ENCODE data around the gene CCNDBP1.
"Not testable (repeated sequence)": the region's sequence is repeated elsewhere in the genome, so short reads cannot be mapped to it uniquely, and the experiment has no call there.

CCNDBP1 gene, protein sequence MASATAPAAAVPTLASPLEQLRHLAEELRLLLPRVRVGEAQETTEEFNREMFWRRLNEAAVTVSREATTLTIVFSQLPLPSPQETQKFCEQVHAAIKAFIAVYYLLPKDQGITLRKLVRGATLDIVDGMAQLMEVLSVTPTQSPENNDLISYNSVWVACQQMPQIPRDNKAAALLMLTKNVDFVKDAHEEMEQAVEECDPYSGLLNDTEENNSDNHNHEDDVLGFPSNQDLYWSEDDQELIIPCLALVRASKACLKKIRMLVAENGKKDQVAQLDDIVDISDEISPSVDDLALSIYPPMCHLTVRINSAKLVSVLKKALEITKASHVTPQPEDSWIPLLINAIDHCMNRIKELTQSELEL

DNA sequence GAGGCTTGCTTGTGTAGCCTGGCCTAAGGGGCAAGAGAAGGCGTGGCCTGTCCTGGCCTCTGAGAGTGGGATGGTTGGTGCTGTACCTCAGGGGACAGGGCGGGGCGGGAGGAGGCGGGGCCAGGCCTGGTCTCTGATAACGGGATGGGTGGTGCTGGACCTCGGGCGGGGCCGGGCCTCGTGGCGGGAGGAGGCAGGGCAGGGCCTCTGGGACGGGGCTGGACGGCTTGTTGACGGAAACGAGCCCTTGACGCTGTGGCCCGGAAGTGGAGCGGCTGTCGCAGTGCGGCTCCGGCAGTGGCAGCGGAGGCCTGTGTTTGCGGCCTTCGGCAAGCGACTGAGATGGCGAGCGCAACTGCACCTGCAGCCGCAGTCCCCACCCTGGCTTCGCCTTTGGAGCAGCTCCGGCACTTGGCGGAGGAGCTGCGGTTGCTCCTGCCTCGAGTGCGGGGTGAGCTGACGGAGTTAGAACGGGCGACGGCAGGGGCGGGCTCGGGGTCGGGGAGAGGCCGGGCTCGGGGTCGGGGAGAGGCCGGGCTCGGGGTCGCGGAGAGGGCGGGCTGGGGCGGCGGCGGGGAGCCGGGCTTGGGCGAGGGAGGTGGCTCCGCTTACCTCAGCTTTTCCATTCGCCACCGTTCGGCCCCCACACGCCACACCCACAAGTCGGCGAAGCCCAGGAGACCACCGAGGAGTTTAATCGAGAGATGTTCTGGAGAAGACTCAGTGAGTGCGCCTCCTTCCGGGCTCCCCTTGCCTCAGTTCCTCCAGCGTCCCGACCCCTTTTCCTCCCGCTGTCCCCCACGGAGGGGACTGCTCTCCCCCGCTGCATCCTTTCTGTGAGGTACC lies at the start of gene CCNDBP1:
CCNDBP1 (plus strand) TSS at position 247 of the 846 bp plus-strand sequence; CDS start at position 343, 96 bp downstream.
- DNase-seq, result peak; percentile 79

DNA sequence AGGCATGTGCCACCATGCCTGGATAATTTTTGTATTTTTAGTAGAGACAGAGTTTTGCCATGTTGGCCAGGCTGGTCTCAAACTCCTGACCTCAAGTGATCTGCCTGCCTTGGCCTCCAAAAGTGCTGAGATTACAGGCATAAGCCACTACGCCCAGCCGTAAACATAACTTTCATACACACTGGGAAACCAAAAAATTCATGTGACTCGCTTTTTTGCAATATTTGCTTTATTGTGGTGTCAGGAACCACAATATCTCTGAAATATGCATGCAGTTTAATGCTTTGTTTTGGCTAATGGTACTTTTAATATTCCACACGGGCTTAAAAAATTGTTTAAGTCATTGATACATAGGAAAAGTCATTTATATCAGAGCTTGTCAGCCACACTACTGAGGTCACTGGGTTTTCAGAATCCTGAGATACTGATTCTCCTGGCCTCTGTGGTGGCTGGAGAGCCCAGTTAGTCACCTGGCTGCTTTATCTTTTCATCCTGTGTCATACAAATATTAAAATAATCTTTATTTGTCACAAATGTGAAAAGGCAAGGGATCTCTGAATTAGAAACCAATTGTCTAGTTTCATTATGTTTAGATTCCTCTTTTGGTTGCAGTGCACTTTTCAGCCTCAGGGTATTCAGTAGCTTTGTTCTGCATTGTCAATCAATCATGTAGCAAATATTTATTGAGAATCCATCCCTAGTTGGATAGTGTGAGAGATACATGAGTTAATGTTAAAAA lies 41.8 kb upstream of the CCNDBP1 start:
- no peak for DNase-seq

DNA sequence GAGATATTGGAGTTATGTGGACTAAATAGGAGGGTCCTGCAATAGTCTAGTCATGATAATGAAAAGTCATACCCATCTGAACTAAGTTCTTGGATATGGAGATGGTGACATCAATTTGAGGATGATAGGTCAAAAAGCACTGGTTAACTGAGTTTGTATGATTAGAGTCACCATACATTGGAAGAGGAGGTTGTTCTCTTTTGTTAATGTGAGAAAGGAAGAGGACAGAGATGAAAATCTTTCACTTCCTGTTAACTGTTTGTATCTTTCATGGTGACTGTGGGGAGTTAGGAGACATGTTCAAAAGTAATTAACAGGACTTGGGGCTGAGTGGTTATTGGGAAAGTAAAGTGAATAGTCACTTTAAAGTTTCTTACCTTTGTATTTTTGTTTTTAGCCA lies 40.7 kb upstream of the CCNDBP1 start:
- DNase-seq, result no peak

DNA sequence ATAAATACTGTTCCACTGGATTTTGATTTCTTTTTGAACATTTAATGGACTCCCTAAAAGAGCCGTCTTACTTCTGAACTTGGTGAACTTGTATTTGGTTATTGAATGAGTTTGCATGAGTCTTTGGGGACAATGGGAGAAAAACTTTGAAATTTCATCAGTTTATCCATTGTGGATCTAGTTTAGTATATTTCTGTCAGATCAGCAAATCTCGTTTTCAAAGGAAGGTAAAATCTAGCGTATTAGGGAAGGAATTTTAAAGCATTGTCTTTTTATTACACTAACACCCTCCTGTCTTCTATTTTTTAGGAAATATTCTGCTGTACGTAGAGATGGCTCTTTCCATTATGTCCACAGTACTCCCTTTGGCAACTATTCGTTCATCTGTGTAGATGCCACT lies 39.0 kb upstream of the CCNDBP1 start:
- no peak for DNase-seq

DNA sequence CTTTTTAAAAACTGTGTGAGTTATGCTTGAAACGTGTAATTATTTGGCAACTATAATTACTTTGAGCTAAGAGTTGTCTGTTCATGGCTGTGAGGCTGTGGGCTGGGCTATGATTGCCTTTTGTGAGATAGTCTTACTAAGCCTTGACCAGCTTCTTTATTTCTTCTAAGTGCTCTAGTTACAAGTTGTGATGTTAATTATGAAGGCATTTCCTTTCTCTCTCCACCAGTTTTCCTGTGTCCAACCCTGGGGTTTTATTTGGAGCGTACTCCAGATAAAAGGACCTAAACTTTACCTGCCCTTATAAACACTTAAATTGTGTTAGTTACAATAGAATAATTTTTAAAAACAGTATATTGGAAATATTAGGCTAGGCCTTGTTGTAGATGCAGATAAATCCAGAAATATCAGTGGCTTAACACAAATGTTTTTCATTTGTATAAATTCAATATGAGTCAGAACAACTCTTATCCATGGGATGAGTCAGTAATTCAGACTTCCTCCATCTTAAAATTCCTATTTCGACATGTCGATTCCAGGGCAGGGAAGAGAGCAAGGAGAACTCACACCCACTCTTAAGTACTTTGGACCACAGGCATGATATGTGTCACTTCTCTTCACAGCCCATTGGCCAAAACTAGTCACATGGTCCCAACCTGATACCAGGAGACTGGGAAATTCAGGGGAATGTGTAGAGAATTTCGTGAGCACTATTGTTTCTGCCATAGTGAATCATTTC lies 34.8 kb upstream of the CCNDBP1 start:
- DNase-seq, result no peak

DNA sequence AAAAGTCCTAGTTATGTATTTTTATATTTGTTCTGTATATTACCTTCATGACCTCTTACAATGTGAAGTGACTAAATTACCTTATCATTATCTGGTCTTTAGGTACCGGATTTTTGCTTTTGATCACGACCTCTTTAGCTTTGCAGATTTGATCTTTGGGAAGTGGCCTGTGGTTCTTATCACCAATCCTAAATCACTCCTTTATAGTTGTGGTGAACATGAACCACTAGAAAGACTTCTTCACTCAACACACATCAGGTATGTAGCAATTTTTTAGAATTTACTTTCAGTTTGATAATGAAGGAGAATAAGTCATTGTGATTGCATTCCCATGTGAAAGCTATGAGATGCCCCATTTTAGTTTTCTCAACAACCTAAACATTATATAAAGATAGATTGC lies 33.5 kb upstream of the CCNDBP1 start:
- DNase-seq, result no peak

DNA sequence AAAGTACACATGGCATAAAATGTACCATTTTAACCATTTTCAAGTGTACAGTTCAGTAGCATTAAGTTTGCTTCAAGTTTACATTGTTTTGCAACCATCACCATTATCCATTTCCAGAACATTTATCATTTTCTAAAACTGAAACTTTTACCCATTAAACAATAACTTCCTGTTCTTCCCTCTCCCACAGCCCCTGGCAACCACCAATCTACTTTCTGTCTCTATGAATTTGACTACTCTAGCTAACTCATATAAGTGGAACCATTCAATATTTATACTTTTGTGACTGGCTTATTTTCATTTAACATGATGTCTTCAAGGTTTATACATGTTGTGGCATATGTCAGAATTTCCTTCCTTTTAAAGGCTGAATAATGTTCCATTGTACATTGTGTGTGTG lies 31.9 kb upstream of the CCNDBP1 start:
- no peak for DNase-seq

DNA sequence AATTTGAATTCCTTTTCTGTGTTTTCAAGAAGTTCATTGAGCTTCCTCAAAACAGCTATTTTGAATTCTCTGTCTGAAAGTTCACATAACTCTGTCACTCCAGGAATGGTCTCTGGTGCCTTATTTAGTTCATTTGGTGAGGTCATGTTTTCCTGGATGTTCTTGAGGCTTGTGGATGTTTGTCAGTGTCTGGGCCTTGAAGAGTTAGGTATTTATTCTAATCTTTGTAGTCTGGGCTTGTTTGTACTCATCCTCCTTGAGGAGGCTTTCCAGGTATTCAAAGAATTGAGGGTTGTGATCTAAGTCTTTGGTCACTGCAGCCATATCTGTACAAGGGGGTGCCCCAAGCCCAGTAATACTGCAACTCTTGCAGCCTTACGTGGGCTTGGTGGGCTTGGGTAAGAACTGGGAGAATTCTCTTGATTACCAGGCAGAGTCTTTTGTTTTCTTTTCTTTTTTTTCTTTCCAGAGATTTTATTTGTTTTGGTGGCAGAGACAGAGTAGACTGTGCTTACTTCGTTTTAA lies 19.3 kb upstream of the CCNDBP1 start:
- no peak for DNase-seq

DNA sequence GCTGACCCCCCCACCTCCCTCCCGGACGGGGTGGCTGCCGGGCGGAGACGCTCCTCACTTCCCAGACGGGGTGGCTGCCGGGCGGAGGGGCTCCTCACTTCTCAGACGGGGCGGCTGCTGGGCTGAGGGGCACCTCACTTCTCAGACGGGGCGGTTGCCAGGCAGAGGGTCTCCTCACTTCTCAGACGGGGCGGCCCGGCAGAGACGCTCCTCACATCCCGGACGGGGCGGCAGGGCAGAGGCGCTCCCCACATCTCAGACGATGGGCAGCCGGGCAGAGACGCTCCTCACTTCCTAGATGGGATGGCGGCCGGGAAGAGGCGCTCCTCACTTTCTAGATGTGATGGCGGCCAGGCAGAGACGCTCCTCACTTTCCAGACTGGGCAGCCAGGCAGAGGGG lies 17.9 kb upstream of the CCNDBP1 start:
- not testable (repeated sequence) for DNase-seq

DNA sequence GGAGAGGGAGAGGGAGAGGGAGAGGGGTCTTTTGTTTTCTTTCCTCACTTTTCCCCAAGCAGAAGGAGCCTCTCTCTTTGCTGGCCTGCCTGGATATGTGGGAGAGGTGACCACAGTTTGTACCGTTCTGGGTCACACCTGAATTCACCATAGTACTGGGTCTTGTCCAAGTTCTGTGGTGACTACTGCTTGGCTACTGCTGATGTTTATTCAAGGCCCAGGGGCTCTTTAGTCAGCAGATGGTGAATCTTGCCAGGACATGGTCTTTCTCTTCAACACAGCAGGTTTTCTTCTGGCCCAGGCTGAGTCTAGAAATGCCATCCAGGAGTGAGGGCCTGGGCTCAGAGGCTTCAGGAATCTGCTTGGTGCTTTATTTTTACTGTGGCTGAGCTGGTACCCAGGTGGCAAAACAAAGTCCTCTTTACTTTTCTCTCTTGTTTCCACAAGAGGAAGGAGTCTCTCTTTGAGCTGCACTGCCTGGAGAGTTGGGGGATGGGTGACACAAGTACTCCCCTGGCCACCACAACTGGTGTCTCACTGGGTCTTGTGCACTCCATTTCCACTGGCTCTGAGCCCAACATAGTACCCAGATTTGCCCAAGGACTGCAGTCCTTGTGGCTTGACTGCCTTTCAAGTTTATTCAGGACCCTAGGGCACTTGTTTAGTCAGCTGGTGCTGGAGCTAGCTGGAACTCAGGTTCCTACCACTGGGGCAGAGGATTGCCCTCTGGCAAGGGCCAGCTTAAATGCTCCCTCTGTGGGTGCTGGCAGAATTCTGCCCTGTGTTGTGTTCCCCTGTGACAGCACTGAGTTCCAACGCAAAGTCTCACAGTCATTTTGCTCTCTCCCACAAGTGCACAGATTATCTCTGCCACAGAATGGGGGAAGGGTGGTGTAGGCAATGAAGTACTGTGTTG lies 16.8 kb upstream of the CCNDBP1 start:
- DNase-seq, result no peak

DNA sequence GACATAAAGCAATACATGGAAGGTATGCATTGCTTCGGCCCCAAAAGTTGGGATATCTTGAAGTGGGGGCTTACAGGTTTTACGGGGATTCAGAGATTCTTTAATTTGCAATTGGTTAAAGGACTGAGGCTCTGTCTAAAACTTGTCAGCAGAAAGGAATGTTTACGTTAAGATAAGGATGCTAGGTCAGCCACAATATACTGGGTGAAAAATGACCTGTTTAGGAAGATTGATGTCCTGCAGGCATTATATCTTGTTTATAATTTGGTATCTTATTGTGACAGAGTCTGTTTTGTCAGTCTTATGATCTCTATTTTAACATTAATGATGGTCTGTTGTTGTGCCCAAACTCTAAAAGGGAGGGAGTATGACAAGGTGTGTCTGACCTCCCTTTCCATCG lies 15.3 kb upstream of the CCNDBP1 start:
- DNase-seq, result no peak

DNA sequence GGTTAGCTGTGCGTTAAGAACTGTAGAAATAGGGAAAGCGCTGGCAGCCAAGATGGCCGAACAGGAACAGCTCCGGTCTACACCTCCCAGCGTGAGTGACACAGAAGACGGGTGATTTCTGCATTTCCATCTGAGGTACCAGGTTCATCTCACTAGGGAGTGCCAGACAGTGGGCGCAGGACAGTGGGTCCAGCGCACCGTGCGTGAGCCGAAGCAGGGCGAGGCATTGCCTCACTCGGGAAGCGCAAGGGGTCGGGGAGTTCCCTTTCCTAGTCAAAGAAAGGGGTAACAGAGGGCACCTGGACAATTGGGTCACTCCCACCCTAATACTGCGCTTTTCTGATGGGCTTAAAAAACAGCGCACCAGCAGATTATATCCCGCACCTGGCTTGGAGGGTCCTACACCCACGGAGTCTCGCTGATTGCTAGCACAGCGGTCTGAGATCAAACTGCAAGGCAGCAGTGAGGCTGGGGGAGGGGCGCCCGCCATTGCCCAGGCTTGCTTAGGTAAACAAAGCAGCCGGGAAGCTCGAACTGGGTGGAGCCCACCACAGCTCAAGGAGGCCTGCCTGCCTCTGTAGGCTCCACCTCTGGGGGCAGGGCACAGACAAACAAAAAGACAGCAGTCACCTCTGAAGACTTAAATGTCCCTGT lies 9.4 kb upstream of the CCNDBP1 start:
- DNase-seq, result not testable (repeated sequence)

DNA sequence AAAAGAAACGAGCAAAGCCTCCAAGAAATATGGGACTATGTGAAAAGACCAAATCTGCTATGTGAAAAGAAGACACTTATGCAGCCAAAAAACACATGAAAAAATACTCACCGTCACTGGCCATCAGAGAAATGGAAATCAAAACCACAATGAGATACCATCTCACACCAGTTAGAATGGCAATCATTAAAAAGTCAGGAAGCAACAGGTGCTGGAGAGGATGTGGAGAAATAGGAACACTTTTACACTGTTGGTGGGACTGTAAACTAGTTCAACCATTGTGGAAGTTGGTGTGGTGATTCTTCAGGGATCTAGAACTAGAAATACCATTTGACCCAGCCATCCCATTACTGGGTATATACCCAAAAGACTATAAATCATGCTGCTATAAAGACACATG lies 8.1 kb upstream of the CCNDBP1 start:
- not testable (repeated sequence) for DNase-seq

DNA sequence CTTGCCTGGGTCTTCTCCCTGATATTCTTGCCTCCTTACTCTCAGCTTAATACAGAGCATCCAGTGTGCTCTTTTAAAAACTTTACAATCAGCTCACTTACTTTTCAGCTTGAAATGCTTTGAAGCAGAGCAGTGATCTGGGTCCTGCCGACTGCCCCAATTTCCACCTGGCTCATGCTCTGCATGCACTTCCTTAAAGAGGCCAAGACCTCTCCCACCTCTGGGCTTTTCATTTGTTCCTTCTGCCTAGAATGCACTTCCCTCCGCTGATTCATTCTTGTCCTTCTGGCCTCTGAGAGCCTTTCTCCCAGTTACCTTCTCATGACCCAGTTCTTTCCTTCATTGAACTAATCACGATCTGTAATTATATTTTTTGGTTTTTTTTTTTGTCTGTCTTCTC lies 1.9 kb upstream of the CCNDBP1 start:
- no peak for DNase-seq

DNA sequence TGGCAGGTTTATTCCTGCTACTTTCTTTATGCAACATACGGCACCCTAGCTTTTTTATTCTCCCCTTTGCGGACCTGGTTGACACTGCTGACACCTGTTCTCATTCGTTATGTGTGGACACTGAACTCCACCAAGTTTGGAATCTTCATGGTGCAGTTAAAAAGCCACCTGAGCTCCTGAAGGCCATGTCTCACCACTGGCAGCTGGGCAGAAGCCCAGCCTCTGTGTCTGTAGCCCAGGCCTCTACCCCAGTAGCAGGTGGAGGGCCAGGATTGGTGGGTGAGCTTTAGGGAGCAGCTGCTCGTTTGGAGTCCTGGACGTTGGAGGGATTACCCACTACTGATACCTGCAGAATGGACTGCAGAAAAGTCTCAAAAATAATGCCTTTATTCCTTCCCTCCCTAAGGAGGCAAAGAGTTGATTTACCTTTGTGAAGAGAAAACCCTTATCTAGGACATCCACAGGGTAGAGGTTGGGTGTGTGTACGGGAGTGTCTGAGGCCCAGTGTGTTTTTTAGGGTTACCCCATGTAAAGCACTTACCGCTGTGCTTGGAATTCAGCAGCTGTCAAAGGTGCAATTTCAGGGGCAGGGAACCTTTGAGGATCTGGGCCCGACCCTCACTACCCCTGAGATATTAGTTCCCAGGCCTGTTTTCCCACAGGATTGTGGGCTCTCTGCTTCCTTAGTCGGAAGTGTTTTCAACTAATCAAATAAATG lies 637 bp upstream of the CCNDBP1 start:
- no peak for DNase-seq

DNA sequence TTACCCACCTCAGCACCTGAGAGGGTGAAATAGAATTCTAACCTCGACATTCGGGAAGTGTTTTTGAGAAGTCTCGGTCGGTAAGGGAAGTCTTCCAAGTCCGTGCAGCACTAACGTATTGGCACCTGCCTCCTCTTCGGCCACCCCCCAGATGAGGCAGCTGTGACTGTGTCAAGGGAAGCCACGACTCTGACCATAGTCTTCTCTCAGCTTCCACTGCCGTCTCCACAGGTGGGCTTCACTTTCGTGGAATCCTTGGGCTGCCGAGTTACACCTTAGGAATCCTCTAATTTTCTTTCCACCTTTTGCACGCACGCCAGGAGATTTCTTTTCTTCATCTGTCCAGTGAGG lies 775 bp downstream of the CCNDBP1 start:
- DNase-seq, result no peak

DNA sequence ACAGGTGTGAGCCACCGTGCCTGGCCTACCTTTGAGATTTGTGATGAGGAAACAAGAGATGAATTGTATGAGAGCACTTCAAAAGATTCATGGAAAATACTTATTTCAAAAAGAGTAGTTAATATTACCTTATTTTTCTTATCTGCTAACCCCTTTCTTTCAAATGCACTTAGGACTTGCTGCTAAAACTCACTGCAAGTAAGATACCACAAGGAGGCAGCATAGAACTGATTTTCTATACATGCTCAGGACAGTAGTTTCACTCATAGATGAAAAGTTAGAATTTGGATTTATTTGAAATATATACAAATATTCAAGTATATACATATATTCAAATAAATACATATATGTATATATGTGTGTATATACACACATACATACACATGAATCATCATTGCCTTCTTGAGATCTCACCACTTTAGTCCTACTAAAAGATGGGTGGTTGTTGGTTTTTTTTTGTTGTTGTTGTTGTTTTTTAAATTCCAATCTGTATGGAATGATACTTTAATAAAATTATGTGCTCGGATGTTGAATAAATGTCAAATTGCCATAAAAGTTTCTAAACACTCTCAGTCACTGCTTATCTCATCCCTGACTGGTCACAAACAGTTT lies 2.4 kb downstream of the CCNDBP1 start:
- no peak for DNase-seq

DNA sequence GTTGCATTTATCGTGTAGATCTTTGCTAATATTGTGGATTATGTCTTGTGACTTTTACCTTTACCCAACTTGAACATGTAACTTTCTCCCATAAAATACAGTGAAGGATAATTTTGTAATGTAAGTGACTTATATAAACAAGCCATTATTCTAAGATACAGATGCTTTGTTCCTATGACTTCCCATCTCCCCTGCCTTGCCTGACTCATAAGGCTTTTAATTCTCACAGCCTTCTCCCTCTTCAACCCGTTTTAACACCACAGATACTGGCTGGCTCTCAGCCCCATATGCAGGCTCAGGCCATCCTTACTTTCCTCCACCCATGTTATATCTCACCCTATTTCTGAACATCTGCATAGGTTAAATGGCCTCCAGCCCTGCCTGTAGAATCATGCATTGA lies 4.1 kb downstream of the CCNDBP1 start:
- no peak for DNase-seq

DNA sequence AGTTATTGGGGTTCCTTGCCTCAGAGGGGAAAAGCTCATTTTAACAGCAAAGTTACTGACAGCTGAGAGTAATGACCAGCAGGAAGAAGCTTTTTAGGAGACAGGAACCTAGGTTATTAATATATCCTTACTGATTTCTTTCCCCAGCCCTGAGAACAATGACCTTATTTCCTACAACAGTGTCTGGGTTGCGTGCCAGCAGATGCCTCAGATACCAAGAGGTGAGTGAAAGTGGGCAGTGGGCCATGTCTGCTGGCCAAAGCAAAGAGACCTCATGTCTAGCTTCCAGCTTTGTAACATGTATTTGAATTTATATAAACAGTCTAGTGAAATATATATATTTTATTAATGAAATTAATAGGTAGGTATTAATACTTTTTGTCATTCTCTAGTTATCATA lies 5.0 kb downstream of the CCNDBP1 start:
- DNase-seq, result no peak

DNA sequence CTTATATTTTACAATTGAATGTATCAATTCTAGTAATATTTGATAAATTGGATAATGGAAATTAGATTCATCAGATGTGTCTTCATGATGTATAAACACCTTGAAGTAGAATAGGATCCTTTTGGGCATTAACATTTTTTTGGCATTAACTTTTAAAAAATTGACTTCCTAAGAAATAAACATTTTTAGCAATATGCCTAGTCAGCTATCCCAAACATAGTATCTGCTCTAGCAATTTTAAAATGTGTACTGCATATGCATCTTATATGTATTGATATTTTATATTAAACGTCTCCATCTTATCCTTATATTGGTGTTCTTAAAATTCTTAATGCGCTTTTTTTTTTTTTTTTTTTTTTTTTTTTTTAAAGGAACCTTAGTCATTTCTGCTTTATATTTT lies 8.5 kb downstream of the CCNDBP1 start:
- no peak for DNase-seq
